GM12878 (cell line): Measurements from ENCODE around the gene PPP5C. TPM values are rescaled to one million over a fixed set of nuclear protein-coding genes. Genes with fewer than 3 reads are reported as not detected.

Experiments used
- ATAC-seq: fragments of 200-7000 bp; cut with Tn5 transposase; 3 replicates; pipeline ENCODE4 v1.9.1; 2020; ENCODE audit warnings: mild to moderate bottlenecking, moderate library complexity
- BruUV-seq: library from RNA; stranded (reverse); fragments of 400-500 nt; replicated peaks from 2 replicates; lab custom pipeline; 2021; lab: Mats Ljungman, UMichigan
- CTCF ChIA-PET: fragments of 300-600 bp; sonication (Branson Sonifier 250); formaldehyde crosslinking; extraction: SDS; loops from one replicate; lab custom pipeline; 2021; ENCODE audit warnings: inconsistent platforms; lab: Yijun Ruan, JAX
- POLR2A ChIA-PET: fragments of 350-600 bp; formaldehyde crosslinking; extraction: SDS; loops from one replicate; lab custom pipeline; 2021; ENCODE audit warnings: inconsistent platforms; lab: Charles Lee
- RAD21 ChIA-PET: fragments of 300-600 bp; sonication (Branson Sonifier 250); formaldehyde crosslinking; loops from one replicate; lab custom pipeline; 2023; ENCODE audit warnings: antibody characterized with exemption; ENCODE audit not compliant: unreplicated experiment; lab: Charles Lee
- SMC1A ChIA-PET: fragments of 300-600 bp; sonication (Branson Sonifier 250); formaldehyde crosslinking; loops from one replicate; lab custom pipeline; 2023; ENCODE audit not compliant: unreplicated experiment, uncharacterized antibody; lab: Charles Lee
- DNase-seq: peaks from one replicate; pipeline ENCODE4 v3.0.0-alpha.2; 2011; ENCODE audit warnings: low read depth, low spot score
- FAIRE-seq: peaks from 3 replicates; lab custom pipeline; 2011; peaks lifted over from hg19 to GRCh38; lab: Jason Lieb, UNC
- H2AFZ ChIP-seq: 2 replicates; pipeline ENCODE4 v1.6.0; 2011; ENCODE audit warnings: low read depth, low read length, control low read depth; ENCODE audit not compliant: control insufficient read depth
- H3K27ac ChIP-seq: 2 replicates; pipeline ENCODE4 v1.5.1; 2011; ENCODE audit warnings: control low read depth; ENCODE audit not compliant: control insufficient read depth, insufficient read depth
- H3K27me3 ChIP-seq, 2 experiments: replicated peaks in 1 of 2; 2 replicates each; pipeline versions ENCODE4 v1.6.0 to v1.6.1; 2011; ENCODE audit warnings: low read length in 1 of 2; ENCODE audit not compliant: control insufficient read depth in 2 of 2, insufficient read depth in 2 of 2
- H3K36me3 ChIP-seq, 2 experiments: 2 replicates each; pipeline ENCODE4 v1.5.1; 2011; ENCODE audit warnings: low read length in 1 of 2; ENCODE audit not compliant: control insufficient read depth in 2 of 2, insufficient read depth in 2 of 2
- H3K4me1 ChIP-seq: 2 replicates; pipeline ENCODE4 v1.6.1; 2011; ENCODE audit warnings: mild to moderate bottlenecking, low read length, moderate library complexity, mixed read lengths; ENCODE audit not compliant: control insufficient read depth, insufficient read depth
- H3K4me2 ChIP-seq: 2 replicates; pipeline ENCODE4 v1.6.0; 2011; ENCODE audit warnings: control low read depth; ENCODE audit not compliant: control insufficient read depth, insufficient read depth
- H3K4me3 ChIP-seq: fragments of 200-600 bp; sonication (generic); 2 replicates; pipeline ENCODE4 v1.5.1; 2016
- H3K79me2 ChIP-seq: 2 replicates; pipeline ENCODE4 v1.6.0; 2011; ENCODE audit warnings: low read length; ENCODE audit not compliant: control insufficient read depth, insufficient read depth
- H3K9ac ChIP-seq: 2 replicates; pipeline ENCODE4 v1.8.0; 2011; ENCODE audit warnings: low read length, control low read depth, mixed read lengths; ENCODE audit not compliant: control insufficient read depth, insufficient read depth
- H3K9me3 ChIP-seq: replicated peaks from 3 replicates; pipeline ENCODE4 v1.5.1; 2011; ENCODE audit warnings: mild to moderate bottlenecking, low read length; ENCODE audit not compliant: control insufficient read depth, insufficient read depth
- H4K20me1 ChIP-seq: 2 replicates; pipeline ENCODE4 v1.6.0; 2011; ENCODE audit not compliant: control insufficient read depth, insufficient read depth
- CEBPB ChIP-seq, 2 experiments: fragments of 150-350 bp in 1 of 2; IDR thresholded peaks; 2 replicates each; pipeline ENCODE4 v1.6.1; 2012 to 2014; ENCODE audit warnings: low read depth in 2 of 2, low read length in 2 of 2, borderline replicate concordance in 1 of 2, inconsistent platforms in 1 of 2
- EED ChIP-seq: sonication (generic); IDR thresholded peaks from 2 replicates; pipeline ENCODE4 v1.6.1; 2016; ENCODE audit warnings: antibody characterized with exemption, low read depth
- MXI1 ChIP-seq: fragments of 150-350 bp; IDR thresholded peaks from 2 replicates; pipeline ENCODE4 v1.6.1; 2011; ENCODE audit warnings: low read depth, mild to moderate bottlenecking, inconsistent platforms, low read length, improper control_type of control experiment
- RELB ChIP-seq: fragments of 450-650 bp; IDR thresholded peaks from 2 replicates; pipeline ENCODE4 v1.6.1; 2017; ENCODE audit warnings: low read depth, mild to moderate bottlenecking, moderate library complexity
- ZBTB11 ChIP-seq: fragments of 450-650 bp; formaldehyde crosslinking; IDR thresholded peaks from 2 replicates; pipeline ENCODE4 v1.5.0; 2022; ENCODE audit warnings: mild to moderate bottlenecking, missing genetic modification characterization
- ZBTB4 ChIP-seq: fragments of 450-650 bp; formaldehyde crosslinking; IDR thresholded peaks from 2 replicates; pipeline ENCODE4 v1.4.0; 2022; ENCODE audit warnings: mild to moderate bottlenecking, moderate library complexity
- ZNF217 ChIP-seq: fragments of 450-650 bp; IDR thresholded peaks from 2 replicates; pipeline ENCODE4 v1.6.1; 2017; ENCODE audit warnings: antibody characterized with exemption, mild to moderate bottlenecking
- WGBS: methylation state at CpG from one replicate; pipeline ENCODE4 v1.1.6; 2016; ENCODE audit warnings: low lambda C conversion rate; ENCODE audit not compliant: insufficient replicate concordance, insufficient coverage; ENCODE audit errors: missing lambda C conversion rate; 5-methylcytosine and 5-hydroxymethylcytosine counted together
- in situ Hi-C: fragments of 300-500 bp; cut with MboI; formaldehyde crosslinking; loops from 9 replicates; pipeline ENCODE4 v1.14.3; 2018; ENCODE audit warnings: mixed read lengths
- intact Hi-C: fragments of 100-400 bp; cut with micrococcal nuclease; formaldehyde crosslinking; loops from one replicate; pipeline ENCODE4 v1.14.2; 2022; ENCODE audit not compliant: unreplicated experiment
- polyA plus RNA-seq, 11 experiments: library from polyadenylated mRNA; depleted of rRNA in 4 of 11; unstranded in 6 of 11; stranded (reverse) in 5 of 11; fragments of >200 nt; fragmentation: Nextera tagmentation in 4 of 11; fragmentation: Illumina TruSeq in 1 of 11; extraction: Ambion mirVana in 4 of 11; extraction: Trizol in 1 of 11; gene quantifications; 1 replicate in 1 of 11; 2 replicates in 10 of 11; pipeline versions ENCODE4 v1.2.1 to v1.2.3, GENCODE V29; 2011 to 2016; ENCODE audit warnings: inconsistent platforms in 2 of 11, missing spikeins in 2 of 11, low read depth in 1 of 11
- total RNA-seq, 4 experiments: library from RNA; depleted of rRNA in 3 of 4; stranded (reverse); fragments of >200 nt in 3 of 4; fragmentation: Illumina TruSeq in 1 of 4; extraction: Trizol in 1 of 4; gene quantifications; 2 replicates each; pipeline versions ENCODE4 v1.2.1 to v1.2.3, GENCODE V29; 2013 to 2021

Gene PPP5C
- total and polyA plus RNA-seq, 10 of the 15 experiments (the other 5 are each of a cell fraction or from before 2014, with no cell fraction given): 1.1 to 154 (median 94.5) TPM

GRCh38 chr19:46409191-46409590 lies 62.3 kb downstream of the PPP5C start (continued):
- TF ChIP-seq ZBTB11 (no peak), MXI1 (no peak)

GRCh38 chr19:46410205-46411087 lies 63.6 kb downstream of the PPP5C start:
- FAIRE-seq: no peak
- Histone ChIP-seq H3K9ac (no peak overlapping the region), H3K4me2 (no peak overlapping the region), H3K27me3 (peaks cover 0 to 2% of the 10 kb centered on the region in 2 experiments; a peak in 3 of 4 replicates), H2AFZ (no peak overlapping the region), H4K20me1 (no peaks in the 10 kb centered on the region), H3K36me3 (no peaks in the 10 kb centered on the region), H3K4me3 (no peak overlapping the region), H3K27ac (no peak overlapping the region), H3K4me1 (no peaks in the 10 kb centered on the region), H3K9me3 (no peaks in the 10 kb centered on the region), H3K79me2 (no peaks in the 10 kb centered on the region)
- no TSS peak for BruUV-seq
- intact Hi-C loops: no loop called here
- ChIA-PET CTCF (no interaction called here), RAD21 (interaction anchor here (0.5 kb wide), 1 partner anchor 1365 kb away, joined by 9 read pairs; no protein-coding TSS in a partner anchor), SMC1A (no interaction called here), POLR2A (no interaction called here)
- in situ Hi-C loops: no loop called here
- no peak for ATAC-seq
- WGBS: 17% methylated on average over 13 of the region's 13 CpGs
- no peak for DNase-seq
- TF ChIP-seq ZBTB4: no peak
- TF ChIP-seq ZNF217: no peak
- TF ChIP-seq RELB: no peak
- no peak for TF ChIP-seq ZBTB11
- no peak for TF ChIP-seq EED
- no peak for TF ChIP-seq CEBPB (IDR thresholded peaks at IDR 0.05; ENCODE audit: borderline replicate concordance in 1 of 2, low read depth in 2 of 2, low read length in 2 of 2)
